Measurements from ENCODE around the gene TRIM3.
"Not testable (repeated sequence)": the region's sequence is repeated elsewhere in the genome, so short reads cannot be mapped to it uniquely, and the experiment has no call there.

TRIM3 gene

DNA sequence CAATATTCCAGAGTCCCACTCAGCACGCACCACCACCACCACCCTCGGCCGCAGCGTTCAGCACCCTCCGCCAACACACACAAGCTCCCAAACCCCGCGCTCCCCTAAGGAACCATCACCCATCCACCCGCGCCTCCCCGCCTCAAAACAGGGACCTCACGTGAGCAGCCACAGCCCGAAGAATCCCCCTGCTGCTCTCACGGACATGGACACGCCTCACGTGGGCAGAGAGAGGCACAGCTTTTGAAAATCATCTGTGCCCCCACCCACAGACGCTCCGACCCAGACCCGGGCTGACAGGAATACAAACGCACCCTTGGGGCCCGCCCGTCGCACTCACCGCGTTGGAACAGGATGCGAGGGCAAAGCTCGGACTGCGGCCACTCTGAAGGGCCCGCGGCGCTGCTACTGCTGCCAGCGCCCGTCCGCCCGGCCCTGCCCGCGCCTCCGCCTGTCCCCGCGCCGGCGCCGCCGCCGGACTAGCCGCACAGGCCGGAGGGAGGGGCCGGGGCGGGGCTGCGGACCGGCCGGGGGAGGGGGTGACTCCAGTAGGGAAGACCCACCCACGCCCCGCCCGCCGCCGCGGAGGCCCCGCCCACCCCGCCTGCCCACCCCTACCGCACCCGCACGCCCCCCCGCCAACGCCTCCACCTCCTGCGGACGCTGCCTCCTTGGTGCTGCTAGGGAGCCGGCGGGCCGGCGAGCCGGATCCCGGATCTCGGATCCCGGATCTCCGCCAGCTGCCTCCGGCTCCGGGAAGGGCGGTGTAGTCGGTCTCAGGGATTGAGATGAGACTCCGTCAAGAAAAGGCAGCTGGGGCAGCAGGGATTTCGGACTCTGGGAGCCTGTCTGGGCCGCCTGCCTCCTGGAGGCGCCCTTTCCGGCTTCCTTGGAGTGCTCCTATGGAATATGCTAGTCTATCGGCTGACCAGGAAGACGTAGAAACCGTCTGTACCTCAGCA lies at the start of gene TRIM3:
Gene TRIM3 (minus strand): TSS at position 491 of the 962 bp plus-strand sequence. CDS start 8,246 bp downstream, outside the sequence.
- peak; percentile 92 for DNase-seq

DNA sequence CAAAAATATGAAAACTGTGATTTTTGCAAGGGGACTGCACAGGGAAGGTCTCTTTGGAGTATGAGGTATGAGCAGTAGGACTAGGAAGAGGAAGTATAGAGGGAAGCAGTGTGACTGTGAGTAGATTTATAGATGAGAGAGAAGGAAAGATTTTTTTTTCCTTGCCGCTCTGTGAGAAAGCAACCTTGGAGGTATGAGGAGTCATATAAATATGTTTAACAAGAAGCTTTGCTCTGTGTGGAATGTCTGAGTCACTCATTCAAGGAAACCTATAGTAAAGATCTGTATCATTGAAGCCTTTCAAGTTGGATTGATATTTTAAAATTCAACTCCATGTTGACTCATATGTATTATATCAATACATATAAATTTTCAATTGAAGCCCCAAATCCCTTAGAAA lies 49.5 kb upstream of the TRIM3 start:
- no peak for DNase-seq

DNA sequence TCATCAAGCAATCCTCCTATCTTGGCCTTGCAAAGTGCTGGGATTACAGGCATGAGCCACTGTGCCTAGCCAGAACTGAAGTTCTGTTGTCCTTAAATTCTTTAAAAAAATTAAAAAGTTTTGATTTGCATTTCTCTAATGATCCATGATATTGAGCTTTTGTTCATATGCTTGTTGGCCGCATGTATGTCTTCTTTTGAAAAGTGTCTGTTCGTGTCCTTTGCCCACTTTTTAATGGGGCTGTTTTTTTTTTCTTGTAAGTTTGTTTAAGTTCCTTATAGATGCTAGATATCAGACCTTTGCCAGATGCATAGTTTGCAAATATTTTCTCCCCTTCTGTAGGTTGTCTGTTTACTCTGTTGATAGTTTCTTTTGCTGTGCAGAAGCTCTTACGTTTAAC lies 48.2 kb upstream of the TRIM3 start:
- DNase-seq: not testable (repeated sequence)

DNA sequence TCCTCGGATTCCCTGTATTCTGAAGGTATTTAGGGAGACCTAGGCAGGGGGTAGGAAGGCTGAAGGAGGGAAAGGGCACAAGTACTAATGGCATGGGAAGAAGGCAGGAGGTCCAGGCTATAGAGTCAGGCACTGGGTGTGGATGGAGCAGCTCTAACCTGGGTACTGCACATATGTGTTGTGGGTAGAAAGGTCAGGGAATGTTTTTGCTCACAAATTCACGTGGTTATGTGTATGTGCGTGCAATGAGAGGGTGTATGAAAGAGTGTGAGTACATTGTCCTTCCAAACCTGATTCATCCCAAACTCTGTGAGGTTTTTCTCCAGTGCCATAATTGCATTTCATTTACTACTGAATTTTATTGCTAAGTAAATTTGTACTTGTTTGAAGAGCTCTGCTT lies 46.5 kb upstream of the TRIM3 start:
- DNase-seq: no peak

DNA sequence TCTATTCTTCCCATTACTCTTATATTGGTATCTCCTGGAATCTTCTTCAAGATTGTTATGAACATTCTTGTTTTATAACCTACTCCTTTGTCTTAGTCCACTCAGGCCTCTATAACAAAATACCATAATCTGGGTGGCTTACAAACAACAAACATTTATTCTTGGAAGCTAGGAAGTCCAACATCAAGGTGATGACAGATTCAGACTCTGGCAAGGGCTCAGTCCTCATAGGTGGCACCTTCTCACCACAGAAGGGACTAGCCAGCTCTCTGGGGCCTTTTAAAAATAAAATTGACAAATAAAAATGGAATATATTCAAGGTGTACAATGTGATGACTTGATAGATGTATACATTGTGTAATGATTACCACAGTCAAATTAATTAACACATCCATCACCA lies 43.1 kb upstream of the TRIM3 start:
- no peak for DNase-seq

DNA sequence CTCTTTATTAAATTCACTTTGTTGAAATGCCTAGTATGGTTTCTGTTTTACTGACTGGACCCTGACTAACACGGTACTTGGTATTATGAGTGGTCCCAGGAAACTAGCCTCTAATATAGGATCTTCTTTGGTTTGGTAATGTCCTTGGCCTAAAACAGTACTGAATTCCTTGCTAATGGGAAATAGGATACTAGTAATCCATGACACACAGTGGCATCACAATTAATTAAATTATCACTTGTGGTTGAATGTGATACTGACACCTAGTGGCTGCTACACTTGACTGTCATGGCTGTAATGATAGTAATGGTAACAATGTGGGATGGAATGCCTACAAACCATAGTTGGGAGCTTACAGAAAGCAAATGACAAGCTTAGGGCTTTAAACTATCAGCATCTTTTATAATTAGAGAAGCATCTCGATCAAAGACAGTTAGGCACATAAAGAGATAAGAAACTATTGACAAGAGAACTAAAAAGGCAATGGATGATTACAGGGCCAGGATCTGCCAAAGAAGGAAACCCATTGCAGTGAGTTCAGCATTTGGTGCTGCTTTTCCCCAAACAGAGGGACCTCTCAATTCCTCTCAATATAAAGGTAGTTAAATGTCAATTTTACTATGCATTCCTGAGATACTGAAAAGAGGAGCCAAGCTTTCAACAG lies 32.0 kb upstream of the TRIM3 start:
- DNase-seq: peak; percentile 24

DNA sequence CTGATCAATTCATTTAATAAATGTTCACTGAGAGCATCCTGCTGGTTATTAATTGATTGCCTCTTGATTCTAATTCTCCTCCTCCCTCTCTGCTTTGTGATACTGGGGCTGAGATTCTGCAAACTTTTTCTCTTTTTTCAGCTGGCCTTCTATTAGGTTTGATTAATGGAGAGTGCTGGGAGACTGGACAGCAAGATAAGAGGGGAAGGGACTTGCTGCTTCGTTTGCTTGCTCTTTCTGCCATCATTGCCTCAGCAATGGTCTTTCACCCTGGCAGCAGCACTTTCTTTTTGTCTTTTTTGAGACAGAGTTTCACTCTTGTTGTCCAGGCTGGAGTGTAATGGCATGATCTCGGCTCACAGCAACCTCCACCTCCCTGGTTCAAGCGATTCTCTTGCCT lies 30.4 kb upstream of the TRIM3 start:
- no peak for DNase-seq

DNA sequence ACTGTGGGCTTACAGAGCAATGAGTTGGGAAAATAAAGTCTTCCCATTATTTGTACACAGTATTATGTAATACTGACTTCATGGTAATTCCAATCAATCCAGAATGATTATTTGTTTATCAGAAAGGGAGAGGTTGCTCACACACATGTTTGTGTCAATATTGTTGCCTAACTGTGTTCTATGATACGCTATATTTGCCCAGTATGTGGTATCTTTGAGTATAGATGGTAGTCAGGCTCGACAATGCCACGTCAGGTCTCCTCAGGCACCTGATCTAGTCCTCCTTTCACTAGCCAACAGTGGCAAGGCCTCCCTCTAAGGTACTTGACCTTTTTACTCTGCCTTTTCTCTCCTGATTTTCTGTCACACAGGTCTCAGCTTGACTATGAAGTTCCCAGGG lies 28.6 kb upstream of the TRIM3 start:
- no peak for DNase-seq

DNA sequence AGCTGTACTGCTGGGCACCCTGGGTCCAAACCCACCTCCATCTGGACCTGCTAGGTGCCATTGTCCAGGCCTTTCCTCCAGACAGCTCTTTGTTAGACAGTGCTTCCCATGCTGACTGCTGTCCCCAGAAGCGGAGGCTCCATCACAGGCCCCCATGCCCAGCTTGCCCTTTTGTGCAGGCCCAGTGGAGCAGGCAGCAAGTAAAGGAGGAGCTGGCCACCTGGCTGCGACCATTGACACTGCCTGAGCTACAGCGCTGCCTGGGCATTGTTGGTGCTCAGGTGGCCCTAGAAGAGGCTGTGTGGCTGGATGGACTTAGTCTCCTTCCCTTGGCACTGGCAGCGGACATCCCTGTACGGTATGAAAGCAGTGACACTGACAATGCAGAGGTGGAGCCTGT lies 24.8 kb upstream of the TRIM3 start:
- no peak for DNase-seq

DNA sequence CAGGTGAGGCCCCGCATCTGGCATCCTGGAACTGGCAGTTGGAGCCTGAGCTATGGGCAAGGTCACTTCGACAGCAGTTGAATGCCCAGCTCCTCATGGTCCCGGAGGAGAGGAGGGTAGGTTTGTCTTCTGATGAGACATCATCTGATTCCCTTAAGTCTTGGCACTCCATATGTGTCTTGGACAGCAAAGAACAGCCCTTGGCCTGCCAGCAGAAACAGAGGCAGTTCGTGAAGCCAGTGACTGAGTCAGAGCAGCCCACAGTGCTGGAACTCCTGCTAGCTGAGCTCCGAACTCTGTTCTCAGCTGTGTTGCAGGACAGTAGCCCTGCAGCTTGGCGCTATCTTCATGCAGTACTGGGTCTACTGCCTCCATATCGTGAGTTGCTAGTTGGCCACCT lies 24.4 kb upstream of the TRIM3 start:
- DNase-seq: no peak

DNA sequence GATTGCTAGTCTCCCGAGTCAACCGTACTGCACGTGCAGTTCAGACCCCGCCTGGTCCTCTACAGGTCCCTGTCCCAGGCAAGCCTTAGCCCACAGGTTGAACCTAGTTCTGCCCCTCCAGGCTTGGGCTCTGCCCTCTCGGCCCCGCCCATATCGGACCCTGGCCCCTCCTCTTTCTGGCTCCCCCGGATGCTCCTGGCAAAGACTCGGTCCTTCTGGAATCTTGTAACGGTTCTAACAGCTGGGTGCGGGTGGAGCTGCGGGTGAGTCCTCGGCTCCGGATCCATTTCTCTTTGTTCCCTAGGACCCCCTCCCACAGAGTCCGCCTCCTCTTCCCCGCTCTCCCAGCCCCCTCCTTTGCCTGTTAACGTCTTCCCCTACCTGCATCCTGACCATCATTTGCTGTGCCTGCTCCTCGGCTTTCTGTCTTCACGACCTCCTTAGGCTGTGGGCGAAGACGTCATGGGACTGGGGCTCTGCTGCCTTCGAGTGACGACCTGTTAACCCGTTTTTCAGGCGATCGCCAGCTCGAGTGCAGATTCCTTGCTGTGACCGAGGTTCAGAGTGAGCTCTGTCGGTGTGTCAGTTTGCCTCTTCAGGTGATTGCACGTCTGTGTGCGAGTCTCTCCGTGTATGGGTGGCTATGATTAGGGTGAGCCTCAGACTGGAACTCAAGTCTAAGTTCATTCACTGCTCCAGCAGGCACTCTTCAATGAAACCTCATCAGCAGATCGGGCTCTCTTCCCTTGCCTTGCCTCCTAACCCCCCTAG lies 23.5 kb upstream of the TRIM3 start, which contains the start of gene DNHD1:
Gene DNHD1 (plus strand): TSS at position 212 of the 771 bp plus-strand sequence. CDS start 936 bp downstream, outside the sequence.
- DNase-seq: no peak

DNA sequence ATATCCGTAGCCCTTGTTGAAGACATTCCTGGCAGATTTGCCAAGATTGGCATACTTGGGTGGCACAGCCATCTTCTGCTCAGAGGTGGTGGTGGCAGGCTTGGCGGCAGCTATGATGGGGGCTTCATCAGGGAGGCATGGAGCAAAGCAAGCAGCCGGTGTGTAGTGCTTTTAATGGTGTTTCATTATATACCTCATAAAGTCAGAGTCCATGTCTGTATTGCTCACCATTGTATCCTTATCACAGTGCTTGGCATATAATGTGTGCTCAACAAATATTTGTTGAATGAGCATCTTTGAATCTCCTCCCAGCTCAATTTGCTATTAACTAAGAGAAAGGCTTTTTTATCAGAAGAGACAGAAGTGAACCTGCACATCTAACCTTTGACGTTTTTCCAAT lies 15.6 kb upstream of the TRIM3 start:
- DNase-seq: no peak

DNA sequence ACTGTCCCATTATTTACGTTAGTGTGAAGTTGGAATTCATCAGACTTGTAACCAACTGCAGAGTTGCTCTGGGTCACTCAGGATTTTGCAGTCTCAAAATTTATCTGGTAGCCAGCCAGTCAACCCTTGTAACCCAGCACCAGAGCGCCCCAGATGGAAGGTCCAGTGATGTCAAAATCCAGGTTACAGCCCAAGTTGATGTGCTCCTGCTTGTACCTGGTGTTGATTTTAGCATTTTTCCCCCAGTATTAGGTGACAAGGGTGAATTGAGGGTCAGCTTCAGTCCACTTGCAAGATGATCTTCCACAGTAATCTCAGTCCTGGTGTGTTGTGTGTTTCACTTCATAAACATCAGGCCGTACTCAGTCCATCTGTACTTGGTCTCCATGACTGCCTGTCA lies 15.1 kb upstream of the TRIM3 start:
- no peak for DNase-seq

DNA sequence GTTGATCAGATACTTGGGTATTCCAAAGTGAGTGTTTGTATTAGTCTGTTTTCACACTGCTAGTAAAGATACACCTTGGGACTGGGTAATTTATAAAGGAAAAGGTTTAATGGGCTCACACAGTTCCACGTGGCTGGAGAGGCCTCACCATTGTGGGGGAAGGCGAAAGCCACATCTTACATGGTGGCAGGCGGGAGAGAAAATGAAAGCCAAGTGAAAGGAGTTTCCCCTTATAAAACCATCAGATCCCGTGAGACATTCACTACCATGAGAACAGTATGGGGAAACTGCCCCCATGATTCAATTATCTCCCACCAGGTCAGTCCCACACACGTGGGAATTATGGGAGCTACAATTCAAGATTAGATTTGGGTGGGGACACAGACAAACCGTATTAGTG lies 14.6 kb upstream of the TRIM3 start:
- DNase-seq: no peak

DNA sequence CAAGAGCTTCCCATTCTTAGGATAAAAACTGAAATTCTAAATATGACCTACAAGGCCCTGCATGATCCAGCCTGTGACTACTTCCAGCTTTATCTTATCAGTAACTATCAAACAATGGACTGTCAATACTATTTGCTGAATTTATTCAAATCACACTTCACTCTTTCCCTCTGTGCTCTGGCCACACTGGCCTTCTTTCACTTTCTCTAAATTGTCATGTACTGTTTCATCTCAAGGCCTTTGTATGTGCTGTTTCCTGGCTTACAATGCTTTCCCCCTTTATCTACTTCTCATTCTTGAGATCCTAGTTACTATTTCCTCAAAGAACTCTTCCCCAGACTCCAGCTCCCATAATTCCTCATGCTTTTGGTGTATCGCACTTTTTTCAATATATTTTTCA lies 13.2 kb upstream of the TRIM3 start:
- no peak for DNase-seq

DNA sequence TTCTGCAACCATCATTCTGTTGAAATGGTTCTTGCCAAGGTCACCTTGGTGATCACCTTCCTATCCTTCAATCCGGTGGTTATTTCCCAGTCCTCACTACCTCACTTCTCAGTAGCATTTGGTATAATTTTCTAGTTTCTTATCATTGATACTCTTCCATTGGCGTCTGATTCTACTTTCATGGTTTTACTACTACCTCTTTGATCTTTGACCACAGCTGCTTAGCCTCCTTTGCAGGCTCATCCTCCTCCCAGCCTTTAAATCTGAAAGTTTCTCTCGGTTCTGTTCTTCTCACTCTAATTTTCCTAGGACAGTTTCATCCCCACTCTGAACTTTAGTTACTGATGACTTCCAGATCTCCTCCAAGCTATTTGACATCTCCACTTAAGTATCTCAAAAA lies 12.5 kb upstream of the TRIM3 start:
- no peak for DNase-seq

DNA sequence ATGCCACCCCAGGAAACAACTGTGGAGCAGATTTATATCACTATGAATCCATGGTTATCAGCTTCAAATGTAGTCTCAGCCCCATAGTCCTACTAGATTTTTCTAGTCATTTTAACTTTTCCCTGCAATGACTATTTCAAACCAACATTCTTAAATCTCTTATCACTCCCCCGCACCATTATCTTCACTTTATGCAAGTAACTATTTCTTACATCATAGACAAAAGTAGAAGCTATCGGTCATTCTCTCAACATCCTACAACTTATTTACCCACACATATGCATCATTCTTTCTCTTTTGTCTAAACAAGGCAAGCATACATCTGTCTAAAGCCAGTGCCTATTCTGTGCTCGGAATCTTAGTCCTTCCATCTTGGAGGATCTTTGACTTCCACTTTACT lies 11.9 kb upstream of the TRIM3 start:
- DNase-seq: no peak

DNA sequence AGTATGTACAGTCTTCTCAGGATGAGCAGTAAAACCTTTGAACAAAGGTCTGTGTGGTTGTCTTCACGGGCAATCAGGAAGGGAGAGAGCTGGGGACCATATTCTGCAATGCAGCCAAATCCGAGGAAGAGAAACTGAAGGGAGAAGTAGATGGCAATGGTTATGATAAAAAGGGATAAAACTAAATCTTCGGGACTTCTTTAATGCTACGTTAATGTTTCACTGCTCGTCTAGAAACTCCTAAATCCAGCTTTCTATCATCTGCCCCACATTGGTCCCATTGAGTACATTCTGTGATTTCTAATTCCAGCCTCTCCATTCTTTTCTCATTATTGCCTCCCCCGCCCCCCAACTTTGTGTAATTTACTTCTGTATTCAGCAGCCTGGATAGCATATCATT lies 9.3 kb upstream of the TRIM3 start:
- DNase-seq: no peak

DNA sequence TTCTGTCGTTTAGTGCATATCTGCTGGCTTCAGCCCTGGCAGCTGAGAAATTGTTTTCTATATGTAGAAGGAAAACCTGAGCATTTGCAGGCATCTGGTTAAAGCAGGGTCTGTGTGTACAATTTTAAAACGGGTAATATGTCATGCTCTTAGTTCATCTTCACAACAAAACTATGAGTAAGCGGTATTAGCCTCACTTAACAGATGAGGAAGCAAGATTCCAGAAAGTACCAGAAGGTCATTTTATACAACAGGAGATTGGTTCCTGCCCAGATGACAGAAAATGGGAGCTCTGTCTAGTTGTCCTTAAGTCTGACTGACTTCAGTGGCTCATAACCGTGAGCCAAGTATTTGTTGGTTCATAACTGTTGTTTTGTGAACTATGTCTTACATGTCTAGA lies 8.7 kb upstream of the TRIM3 start:
- DNase-seq: no peak

DNA sequence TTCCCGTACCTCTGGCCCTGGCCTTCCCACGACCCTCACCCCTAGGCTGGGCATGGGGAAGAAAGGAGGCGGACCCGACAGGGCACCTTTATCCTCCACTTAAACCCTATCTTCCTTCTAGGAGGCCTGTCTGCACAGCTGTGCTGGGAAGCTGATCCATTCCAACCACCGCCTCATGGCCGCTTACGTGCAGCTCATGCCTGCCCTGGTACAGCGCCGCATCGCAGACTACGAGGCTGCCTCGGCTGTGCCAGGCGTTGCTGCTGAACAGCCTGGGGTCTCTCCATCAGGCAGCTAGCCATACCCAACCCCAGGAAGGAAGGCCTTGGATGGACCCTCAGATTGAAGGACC lies 8.2 kb upstream of the TRIM3 start:
- DNase-seq: no peak

DNA sequence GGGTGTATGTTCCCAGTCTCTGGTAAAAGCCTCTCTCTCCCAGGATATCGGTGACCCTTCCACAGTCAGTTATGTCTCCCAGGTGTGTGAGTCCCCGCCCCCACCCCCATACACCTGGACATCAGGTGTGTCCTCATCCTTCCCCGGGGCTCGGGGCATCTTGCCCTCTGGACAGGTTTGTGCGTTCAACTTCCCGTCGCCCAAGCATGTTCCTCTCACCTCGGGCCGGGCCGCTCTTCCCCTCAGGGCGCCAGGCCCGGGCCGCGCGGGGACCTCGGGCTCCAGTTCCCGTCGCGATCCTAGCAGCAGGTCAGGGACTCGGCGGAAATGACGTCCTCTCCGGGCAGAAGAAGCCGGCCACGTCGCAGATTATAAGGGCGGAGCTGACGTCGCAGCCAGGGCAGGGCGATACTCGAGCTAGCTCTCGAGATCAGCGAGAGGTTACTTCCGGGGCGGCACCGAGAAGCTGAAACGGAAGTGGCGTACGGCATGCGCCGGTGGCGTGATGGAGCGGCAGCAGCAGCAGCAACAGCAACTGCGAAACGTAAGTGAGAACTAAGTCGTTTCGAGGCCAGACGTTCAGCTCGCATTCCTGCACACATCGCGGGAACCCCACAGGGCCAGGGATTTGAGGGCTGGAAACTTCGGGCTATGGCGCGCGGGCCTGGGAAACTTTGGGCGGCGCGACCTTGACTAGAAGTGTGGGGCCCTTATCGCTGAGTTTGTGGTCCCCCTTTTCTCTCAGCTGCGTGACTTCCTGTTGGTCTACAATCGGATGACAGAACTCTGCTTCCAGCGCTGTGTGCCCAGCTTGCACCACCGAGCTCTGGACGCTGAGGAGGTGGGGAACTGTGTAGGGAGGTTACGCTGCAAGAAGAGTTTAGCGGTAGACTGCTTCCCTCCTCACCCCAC lies 7.5 kb upstream of the TRIM3 start, which contains the start of the genes ARFIP2 and TIMM10B:
Gene ARFIP2 (minus strand): TSS at position 320 of the 912 bp plus-strand sequence. CDS start 910 bp downstream, outside the sequence.
Gene TIMM10B (plus strand): TSS at position 490 of the 912 bp plus-strand sequence. CDS start 16 bp downstream, at position 506.
- peak; percentile 99 for DNase-seq

DNA sequence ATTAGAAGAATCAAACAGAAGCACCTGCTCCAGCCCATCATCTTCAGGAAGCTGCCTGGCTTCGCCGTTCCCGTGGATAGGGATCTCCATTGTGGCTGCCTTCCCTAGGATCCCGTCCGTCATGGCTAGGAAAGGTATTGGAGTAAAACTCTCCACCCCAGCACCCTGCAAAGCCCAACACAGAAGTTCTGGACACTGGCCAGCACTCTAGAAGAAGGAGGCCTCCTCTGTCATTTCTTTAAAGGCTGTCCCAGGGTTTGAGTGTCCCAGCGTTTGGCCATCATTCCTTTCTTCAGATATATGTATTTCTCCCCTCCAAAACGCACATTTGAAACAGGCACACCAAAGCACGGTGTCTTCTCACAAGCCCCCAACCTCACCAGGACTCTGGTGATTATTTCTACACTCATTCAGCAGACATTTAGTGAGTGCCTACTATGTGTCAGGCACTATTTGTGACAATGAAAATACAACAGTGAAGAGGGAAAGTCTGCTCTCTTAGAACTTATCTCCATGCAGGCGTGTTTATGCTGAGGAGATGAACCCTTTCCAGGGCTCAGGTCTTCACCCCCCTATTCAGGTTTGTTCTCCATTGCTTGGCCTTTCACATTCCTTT lies 6.7 kb upstream of the TRIM3 start:
- no peak for DNase-seq

All from midbrain (tissue), 1 donor.